Measurements from ENCODE around the gene THTPA. TPM values are rescaled to one million over a fixed set of nuclear protein-coding genes. Genes with fewer than 3 reads are reported as not detected.

Gene THTPA, protein sequence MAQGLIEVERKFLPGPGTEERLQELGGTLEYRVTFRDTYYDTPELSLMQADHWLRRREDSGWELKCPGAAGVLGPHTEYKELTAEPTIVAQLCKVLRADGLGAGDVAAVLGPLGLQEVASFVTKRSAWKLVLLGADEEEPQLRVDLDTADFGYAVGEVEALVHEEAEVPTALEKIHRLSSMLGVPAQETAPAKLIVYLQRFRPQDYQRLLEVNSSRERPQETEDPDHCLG
- total RNA-seq (ENCODE audit: insufficient read depth, low replicate concordance) = 11.8 TPM

DNA sequence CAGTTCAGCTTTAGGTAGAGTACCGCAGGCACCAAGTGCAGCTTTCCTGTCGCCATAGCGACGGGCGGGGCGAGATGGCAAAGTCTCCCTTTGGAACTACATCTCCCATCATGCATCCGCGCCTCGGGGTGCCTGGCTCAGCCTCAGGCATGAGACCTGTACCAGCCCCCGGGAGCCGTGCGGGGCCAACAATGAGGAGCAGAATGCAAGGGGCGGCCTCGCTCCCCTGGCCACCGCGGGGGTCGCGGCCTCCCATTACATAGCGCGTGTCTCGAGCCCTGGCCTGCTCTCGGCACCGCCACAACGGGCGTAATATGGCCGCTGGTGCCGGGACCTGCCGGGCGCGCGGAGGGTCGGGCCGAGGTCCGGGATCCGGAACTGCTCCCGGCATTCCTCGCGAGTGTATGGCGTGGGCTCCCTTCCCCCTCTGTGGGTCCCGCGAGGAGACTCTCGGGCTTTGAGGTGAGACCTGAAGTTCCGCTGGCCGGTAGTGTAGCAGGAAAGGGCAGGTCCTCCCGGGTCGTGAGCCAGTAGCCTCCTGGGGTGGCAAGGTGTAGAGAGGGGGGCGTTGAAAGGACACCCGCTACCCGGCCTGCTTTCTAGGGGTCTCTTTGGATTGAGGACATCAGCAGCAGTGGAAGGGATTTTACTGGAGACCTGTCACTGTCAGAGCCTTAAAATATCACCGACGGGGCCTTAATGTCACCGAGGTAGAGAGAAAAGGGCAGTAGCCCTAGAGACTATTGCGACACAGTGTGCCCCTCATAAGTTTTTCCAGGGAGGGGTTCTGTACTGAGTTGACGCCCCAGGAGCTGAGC is at the start of gene THTPA:
THTPA (plus strand) TSS at position 390 of the 818 bp plus-strand sequence. CDS start 487 bp downstream, outside the sequence.
- DNase-seq (ENCODE audit: low spot score) = peak; percentile 98

DNA sequence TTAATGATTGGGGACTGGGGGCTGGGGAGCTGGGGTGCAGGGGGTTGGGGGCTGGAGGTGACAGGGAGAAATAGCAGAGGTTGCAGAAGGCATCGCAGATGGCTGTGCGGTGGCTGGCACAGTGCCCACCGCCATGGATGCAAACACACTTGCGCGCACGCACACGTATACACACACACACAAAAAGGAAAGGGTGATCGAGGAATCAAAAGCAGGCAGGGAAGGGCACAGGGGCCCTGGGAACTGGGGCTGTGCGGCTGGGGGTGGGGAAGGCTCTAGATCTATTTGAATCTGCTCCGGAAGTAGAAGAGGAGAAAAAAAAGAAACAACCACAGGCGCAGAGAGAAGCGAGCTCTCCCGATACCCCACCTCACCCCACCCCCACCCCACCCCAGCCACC is 43.9 kb upstream of the THTPA start:
- no peak for DNase-seq (ENCODE audit: low spot score)

DNA sequence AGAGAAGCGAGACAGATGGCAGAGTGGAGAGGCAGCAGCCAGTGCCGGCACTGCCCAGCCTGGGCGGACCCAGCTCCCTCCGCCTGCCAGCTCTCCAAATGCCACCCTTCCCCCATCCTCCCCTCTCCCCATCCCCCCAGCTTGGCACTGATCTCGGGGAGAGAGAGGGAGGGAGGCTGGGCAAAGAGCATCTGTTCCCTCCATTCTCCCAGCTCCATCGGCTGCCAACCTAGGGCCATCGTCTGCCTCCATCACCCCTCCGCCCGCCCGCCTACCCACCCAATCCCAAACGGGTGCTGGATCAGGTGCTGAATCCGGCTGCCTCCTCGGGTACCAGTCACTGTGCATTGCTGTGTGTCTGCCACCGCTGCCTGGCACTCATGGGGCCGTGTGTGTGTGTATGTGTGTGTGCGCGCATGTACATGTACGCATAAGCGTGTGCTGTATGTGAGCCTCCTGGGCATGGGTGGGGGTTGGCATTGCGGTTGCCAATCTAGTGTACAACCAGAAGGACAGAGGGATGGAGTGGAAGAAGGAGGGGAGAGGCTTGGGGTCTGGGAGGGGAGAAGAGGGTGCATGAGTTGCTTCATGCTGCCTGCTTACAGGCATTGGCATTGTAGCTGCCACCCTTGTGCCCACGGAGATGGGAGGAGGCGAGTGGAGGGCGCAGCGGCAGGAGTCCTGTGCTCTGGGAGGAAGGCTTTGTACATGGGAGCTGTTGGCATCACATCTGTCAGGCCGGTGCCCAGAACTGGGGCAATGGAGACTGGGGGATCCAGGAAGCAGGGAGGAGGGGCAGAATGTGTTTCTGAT is 42.9 kb upstream of the THTPA start:
- DNase-seq (ENCODE audit: low spot score) = no peak

DNA sequence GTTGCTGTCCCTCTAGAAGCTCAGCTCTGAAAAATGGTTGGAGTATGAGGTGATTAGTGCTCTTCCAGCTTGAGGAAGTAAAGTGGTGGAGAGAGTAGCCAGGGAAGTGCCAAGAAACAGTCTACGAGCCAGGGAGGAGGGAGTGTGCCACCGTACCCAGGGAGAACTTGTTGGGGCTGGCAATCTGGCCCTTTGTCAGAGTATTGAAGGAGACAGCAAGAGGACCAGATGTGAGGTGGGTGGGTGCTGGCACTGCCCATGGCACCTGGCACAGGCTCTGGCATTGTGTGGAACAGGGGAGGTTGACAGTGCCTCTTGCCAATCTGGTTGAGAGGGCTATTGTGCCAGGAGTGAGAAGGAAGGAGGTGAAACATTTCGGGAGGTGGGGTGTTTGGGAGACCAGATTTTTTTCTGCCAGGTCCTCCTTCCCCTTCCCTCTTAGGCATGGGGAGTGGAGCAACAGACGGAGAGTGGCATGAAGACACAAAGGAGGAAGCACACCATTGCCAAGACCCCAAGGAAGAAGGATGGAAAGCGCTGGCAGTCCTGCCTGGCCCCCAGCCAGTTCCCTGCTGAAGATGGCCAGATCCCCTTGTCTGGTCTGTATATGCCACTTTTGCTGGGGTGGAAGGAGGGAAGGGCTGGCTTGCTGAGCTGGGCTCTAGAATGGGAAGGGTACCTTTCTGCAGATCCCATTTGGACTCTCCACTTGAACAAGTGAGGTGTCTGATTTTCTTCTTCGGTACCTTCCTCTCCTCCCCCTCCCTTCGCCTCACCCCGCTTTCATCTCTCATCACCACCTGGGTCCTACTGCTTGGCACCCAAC is 42.0 kb upstream of the THTPA start:
- DNase-seq (ENCODE audit: low spot score) = no peak

DNA sequence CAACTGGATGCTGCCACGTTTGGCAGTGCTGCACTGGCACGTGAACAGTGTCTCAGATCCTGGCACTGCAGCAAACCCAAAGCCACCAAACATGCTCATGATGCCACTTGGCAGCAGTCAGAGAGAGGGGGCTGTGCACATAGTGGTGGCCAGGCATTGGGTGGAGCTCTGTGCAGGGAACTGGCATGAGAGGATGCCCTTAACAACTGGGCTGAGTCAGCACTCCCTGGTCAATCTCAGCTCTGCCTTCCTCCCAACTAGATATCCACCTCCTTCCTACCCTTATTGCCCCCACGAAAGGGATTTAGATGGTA is 41.5 kb upstream of the THTPA start:
- no peak for DNase-seq (ENCODE audit: low spot score)

DNA sequence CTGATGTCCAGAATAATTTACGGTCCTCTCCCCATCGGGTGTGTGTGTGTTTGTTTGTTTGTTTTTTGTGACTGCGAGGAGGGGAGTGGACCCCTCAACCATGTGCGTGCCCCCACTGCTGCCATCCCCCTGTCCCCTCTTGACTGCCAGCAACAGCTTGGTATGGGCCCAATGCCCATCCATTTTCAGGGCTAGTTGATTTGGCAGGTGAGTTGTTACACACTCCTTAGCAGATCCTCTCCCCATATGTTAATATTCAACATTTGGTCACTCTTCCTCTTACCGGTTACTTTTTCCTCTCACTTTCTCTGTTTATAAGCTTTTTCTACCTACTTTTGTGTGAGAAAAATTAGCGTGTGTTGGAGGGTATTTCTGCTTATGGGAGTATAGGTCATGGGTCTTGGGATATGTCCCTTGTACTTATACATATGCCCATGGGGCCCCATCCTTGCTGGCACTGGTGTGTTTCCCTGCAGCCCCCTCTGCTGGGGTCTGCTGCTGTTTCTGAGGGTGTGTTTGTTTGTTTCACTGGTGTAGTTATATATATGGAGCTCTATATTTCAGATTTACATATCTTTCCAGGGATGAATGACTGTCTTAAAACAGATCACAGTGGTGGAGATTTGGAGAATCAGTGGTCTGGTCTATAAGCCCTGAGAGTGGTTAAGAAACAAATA is 38.3 kb upstream of the THTPA start:
- no peak for DNase-seq (ENCODE audit: low spot score)

DNA sequence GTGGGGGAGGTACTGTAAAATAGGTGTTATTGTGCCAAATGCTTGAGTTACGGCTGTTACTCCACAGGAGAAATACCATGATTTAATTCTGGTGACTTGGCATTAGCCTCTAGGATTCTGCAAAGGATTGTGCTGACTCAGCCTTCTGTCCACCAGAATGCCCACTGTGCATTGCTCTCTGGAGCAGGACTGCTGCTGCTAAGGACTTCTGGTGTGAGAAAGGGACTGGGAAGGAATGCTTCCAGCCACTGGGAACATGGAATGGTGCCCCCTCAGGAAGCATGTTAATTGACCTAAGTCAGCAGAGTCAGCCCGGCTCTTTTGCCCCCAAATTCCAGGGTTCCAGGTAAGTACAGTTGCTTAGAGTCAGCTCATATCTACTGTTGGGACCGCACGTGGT is 37.4 kb upstream of the THTPA start:
- no peak for DNase-seq (ENCODE audit: low spot score)

DNA sequence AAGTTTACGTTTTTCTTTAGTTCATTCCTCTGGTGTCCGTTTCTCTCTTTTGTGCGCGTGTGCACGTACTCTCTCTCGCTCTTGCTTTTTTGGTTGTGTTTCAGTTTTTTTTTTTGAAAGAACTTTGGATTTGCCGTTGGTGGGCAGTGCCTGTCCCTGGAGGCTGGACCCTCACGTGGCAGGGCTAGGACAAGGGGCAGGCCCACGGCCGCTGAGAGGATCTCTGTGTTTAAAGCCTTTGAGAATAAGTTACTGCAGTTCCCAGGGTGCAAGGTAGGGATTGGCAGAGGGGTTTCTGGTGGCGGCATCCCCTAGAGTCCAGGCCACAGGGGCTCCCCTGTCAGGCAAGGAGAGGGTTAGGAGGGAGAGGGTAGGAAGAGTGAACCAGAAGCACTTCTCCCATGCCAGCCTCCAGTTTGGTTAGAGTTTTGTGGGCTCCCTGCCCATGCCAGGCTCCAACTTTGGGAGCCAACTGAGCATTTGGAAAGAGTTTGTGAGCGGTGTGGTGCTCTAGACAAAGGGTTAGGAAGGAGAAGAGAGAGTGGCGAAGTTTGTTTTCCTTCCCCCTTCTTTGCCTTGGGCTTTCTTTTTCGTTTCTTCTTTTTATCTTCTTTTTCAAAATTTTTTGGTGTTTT is 35.1 kb upstream of the THTPA start:
- DNase-seq (ENCODE audit: low spot score) = no peak

DNA sequence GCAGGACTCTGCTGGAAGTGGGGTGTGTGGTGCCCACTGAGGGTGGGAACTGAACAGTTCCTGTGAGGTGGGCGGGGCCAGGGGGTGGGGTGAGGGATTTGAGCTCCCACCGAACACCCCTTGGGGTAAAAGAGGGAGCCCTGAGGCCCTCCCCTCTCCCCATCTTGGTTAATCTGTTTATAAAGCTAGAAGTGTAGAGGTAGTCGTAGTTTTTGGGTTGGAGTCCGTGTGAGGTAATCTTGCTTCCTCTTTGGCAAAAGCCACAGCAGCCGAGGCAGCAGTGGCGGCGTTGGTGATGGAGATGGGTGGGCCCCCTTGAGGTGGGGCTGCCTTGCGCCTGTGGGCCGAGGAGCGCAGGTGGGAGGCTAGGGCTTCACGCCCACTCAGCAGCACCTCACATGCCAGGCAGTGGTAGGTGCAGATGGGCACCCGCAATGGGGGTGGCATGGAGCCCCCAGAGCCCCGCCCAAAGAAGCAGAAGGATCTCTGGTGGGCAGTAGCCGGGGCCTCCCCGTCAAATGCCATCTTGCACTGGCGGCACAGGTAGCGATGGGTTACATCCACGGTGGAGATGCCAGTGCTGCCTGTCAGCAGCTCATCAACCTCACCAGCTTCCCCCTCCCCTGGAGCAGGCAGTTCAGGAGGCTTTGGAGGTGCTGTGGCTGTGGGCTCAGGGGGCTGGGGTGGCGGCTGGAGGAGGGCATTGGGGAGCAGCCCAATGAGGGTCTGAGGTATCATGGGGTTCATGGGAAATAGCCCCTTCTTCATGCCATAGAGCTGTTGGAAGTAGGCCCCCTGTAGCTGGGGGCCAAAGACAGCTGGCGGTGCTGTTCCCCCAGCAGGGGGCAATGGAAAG is 34.1 kb upstream of the THTPA start:
- no peak for DNase-seq (ENCODE audit: low spot score)

DNA sequence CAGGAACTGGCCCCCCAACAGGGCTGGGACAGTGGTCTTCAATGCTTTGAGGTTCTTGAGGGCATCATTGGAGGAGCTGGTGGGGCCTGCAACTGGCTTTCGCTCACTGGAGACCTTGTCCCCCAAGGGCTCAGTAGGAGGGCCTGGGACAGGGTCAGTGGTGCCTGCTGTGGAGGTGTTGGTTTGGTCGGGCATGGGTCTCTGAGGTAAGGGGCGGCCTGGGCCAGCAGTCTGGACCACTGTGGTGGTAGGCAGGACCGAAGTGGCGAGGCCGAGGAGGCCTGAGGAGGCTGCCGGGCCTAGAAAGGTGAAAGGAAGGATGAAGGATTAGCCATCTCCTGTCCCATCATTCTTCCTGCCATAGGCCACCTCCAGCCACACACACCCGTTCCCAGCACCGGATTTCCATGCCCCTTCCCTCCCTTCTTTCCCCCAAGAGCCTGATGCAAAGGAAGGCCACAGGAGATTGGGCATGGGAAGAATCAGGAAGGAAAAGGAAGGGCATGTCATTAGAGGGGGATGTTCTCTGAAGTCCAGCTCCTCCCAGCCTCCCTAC is 33.4 kb upstream of the THTPA start:
- DNase-seq (ENCODE audit: low spot score) = no peak

DNA sequence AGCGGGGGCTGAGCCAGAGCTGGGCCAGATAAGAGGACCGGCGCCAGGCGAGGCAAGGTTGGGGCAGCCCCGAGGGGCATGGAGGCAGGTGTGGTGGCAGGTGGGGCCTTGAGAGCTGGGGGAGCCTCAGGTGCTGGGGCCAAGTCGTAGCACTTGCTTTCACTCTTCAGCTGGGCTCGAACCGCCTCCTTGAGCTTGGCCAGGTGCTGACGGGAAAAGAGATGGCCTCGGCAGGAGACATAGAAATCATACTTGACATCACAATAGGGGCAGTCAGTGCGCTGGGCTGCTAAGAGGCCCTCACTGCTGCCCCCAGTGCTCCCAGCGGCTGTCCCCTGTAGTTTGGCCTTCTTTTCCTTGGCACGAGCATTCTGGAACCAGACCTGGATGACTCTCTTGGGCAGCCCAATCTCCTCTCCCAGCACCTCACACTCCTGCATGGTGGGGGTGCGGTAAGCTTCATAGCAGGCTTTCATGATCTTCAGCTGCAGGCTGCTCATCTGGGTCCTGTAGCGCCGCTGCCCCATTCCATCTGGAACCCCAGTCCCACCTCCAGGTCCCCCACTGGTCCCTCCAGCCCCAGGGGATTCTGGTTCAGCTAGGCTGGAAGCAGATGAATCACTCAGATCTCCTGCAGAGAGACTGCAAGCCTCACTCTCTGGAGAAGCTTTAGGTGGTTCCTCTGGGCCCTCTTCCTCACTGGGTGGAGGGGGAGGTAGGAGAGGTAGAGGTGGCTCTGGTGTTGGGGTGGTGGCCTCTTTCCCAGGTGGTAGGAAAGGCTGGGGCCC is 32.6 kb upstream of the THTPA start:
- no peak for DNase-seq (ENCODE audit: low spot score)

DNA sequence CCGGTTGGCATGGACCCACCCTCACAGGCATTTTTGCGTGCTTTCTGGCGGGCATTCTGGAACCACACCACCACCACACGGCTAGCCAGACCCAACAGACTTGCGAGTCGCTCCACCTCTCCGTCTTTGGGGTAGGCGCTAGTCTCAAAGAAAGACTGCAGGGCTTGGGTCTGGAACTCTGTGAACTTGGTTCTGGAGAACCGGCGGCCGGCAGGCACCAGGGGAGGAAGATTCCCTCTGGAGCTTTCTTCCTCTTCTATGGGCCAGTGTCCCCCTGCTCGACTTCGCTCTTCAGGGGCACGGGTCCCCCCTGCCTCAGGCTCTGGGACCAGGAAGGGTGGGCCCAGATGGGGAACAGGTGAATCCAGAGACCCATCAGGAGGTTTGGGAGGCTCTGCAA is 31.1 kb upstream of the THTPA start:
- DNase-seq (ENCODE audit: low spot score) = no peak

DNA sequence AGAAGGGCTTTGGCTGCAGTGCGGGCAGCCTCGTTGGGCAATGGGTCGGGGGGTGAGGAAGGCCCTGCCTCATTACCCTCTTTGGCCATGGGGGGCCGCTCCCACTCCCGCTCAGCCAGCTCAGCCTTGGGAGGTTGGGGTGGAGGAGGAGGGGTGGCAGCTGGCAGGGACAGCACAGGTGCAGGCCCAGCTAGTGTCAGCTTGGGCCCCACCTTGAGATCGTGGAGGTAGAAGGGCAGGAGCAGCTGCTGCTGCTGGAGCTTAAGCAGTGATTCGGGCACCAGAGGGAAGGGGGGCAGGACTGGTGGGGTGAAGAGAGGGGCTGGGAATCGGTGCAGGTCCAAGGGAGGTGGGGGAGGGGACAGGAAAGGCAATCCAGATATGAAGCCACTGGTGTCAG is 30.5 kb upstream of the THTPA start:
- no peak for DNase-seq (ENCODE audit: low spot score)

DNA sequence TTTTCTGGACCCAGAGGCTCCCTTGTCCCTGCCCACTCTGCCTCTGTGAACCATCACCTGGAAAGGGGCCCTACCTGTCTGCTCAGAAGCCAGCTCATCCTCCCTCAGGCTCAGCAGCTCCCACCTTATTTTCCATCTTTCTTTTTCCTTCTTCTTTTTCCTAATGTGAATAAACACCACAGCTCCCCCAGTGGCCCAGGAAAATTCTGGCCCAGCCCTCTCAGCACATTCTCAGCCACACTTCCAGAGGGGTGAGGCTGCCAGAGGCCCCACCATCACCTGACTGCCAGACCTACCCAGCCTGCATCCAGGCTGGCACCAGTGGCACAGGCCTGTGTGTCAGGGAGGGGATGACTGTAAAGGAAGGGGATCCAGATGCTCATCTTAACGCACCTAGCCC is 27.5 kb upstream of the THTPA start:
- DNase-seq (ENCODE audit: low spot score) = peak; percentile 21

DNA sequence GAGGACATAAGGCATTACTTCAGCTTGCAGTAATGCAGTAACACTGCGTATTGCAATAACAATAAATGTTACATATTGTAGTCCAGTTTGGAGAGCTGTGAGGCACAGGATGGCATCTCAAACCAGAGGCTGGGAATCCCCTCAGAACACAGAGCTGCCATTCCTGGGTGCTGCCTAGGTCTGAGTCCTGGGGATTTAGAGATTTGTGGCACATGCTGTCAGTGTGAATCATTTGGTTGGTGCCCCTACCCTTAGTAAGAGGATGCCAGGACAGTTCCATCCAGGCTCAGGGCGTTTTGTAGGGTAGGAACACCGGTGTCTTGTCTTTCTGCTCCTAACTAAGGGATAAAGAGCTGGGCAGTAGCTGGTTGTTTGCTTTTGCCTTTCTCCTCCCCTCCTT is 27.1 kb upstream of the THTPA start:
- DNase-seq (ENCODE audit: low spot score) = no peak

DNA sequence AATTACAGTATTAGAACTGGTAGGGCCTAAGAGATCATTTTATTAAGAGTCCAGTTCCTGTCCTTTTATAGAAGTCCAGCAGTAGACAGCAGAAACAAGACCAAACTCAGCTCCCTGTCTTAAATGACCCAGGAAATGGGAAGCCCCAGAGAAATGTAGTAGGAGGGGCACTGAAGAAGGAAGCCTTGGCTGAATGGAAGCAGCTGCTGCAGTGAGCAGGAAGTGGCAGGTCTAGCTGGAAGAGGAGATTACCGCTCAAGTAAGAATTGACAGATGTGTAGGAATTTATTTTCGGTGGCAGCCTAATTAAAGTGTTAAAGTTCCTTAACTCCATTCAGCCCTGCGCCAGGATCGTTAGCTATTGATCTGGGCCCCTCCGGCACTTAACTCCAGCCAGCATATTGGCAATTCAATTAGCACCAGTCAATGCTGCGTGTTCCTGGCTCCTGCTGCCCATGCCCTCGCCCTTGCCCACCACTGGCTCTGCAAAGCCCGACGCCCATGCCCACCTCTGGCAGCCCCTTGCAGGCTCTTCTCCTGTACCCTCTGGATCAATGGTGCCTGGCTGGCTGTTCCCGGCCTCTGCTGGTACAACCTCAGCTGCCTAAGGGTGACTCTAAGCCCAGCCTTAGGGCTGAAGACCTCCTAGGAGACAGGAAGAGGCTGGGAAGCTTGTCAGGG is 25.6 kb upstream of the THTPA start:
- DNase-seq (ENCODE audit: low spot score) = peak; percentile 43

DNA sequence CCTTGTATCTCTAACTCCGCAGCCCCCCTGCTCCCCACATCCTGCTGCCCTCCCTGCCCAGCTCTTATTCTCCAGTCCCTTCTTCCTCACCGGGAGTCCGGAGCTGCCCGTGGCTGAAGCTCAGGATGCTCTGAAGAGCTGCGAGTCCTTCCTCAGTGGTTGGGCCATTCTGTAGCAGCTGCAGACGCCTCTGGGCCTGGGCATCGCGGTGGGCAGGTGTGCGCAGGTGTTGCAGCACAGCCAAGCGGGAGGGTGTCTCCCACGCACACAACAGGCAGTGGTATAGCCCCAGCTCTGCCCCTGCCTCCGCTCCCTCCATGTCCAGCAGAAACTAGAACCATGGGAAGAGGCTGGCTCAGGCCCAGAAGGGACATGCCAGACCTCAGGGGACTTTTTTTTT is 24.7 kb upstream of the THTPA start:
- DNase-seq (ENCODE audit: low spot score) = no peak

DNA sequence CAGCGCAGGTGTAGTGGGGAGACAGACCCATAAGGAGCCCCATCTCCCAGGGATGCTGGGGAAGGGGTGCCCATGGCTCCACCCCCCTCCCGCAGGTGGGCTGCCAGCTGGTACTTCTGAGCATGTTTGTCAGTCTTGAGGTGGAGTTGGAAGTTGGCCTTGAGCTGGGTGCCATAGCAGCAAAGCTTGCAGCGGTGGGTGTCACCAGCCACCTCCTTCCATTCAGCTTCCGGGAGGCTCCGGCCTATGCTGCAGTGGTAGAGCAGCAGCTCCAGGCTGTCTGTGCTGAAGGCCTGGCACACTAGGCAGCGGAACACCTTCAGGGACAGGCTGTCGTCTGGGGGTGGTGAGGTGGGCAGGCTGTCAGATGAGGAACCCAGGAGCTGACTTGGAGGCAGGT is 23.4 kb upstream of the THTPA start:
- no peak for DNase-seq (ENCODE audit: low spot score)
